H1 (cell line): ENCODE measurements around the gene CEACAM1. TPM values are rescaled to one million over a fixed set of nuclear protein-coding genes. Genes with fewer than 3 reads are reported as not detected.

Source experiments
- CTCF ChIA-PET: fragments of 300-600 bp; sonication (Branson Sonifier 250); formaldehyde crosslinking; loops from one replicate; lab custom pipeline; 2021; ENCODE audit not compliant: partially characterized antibody; lab: Charles Lee
- POLR2A ChIA-PET: fragments of 300-600 bp; sonication (Branson Sonifier 250); formaldehyde crosslinking; loops from one replicate; lab custom pipeline; 2021; ENCODE audit warnings: inconsistent platforms; ENCODE audit not compliant: partially characterized antibody; lab: Charles Lee
- DNase-seq, 2 experiments: peaks; one replicate each; pipeline versions ENCODE4 v3.0.0 to v3.0.0-alpha.2; 2010 to 2022; ENCODE audit warnings: low spot score in 2 of 2, low read depth in 1 of 2, mixed read lengths in 1 of 2
- FAIRE-seq: peaks from 2 replicates; lab custom pipeline; 2011; peaks lifted over from hg19 to GRCh38; lab: Jason Lieb, UNC
- H2AFZ ChIP-seq: 2 replicates; pipeline ENCODE4 v1.8.1; 2012; ENCODE audit warnings: low read length, inconsistent platforms
- H2AK5ac ChIP-seq: 2 replicates; pipeline ENCODE4 v1.6.1; 2013; ENCODE audit warnings: low read depth, low read length
- H2BK120ac ChIP-seq: replicated peaks from 2 replicates; pipeline ENCODE3; 2013; ENCODE audit warnings: low read depth, low read length, inconsistent platforms
- H2BK12ac ChIP-seq: 2 replicates; pipeline ENCODE4 v1.6.1; 2013; ENCODE audit warnings: low read depth, low read length
- H2BK15ac ChIP-seq: 2 replicates; pipeline ENCODE4 v1.6.1; 2013; ENCODE audit warnings: low read length
- H2BK20ac ChIP-seq: 2 replicates; pipeline ENCODE4 v1.6.1; 2013; ENCODE audit warnings: low read length
- H2BK5ac ChIP-seq: 2 replicates; pipeline ENCODE4 v1.6.1; 2013; ENCODE audit warnings: low read depth, low read length
- H3K14ac ChIP-seq: 2 replicates; pipeline ENCODE4 v1.6.1; 2013; ENCODE audit warnings: inconsistent platforms; ENCODE audit not compliant: insufficient read length
- H3K18ac ChIP-seq: 2 replicates; pipeline ENCODE4 v1.6.1; 2013; ENCODE audit warnings: low read length; ENCODE audit errors: extremely low read depth
- H3K23ac ChIP-seq: 2 replicates; pipeline ENCODE4 v1.6.1; 2013; ENCODE audit warnings: inconsistent platforms; ENCODE audit not compliant: insufficient read length
- H3K23me2 ChIP-seq: 2 replicates; pipeline ENCODE4 v1.6.1; 2013; ENCODE audit warnings: low read depth, low read length
- H3K27ac ChIP-seq: 2 replicates; pipeline ENCODE4 v1.6.1; 2011; ENCODE audit warnings: low read depth, low read length, inconsistent platforms
- H3K27me3 ChIP-seq, 4 experiments: replicated peaks in 1 of 4; 1 replicate in 1 of 4; 2 replicates in 3 of 4; pipeline versions ENCODE4 v1.6.1 to v1.8.1; 2011 to 2013; ENCODE audit warnings: low read length in 3 of 4, mild to moderate bottlenecking in 3 of 4, inconsistent platforms in 2 of 4, mixed read lengths in 2 of 4, moderate library complexity in 1 of 4; ENCODE audit not compliant: control insufficient read depth in 3 of 4, insufficient read depth in 3 of 4; ENCODE audit errors: extremely low read depth in 1 of 4
- H3K36me3 ChIP-seq, 4 experiments: 2 replicates each; pipeline versions ENCODE4 v1.6.1 to v1.8.1; 2011 to 2013; ENCODE audit warnings: mild to moderate bottlenecking in 4 of 4, low read length in 3 of 4, moderate library complexity in 2 of 4, control low read depth in 1 of 4, inconsistent platforms in 1 of 4; ENCODE audit not compliant: insufficient read depth in 4 of 4, control insufficient read depth in 2 of 4
- H3K4ac ChIP-seq: replicated peaks from 2 replicates; pipeline ENCODE3; 2013; ENCODE audit warnings: low read length, low read depth, mixed read lengths, inconsistent platforms; ENCODE audit not compliant: insufficient read length
- H3K4me1 ChIP-seq, 4 experiments: replicated peaks in 1 of 4; 1 replicate in 1 of 4; 2 replicates in 3 of 4; pipeline versions ENCODE4 v1.6.1 to v1.8.1; 2011 to 2013; ENCODE audit warnings: low read length in 3 of 4, inconsistent platforms in 2 of 4, mixed read lengths in 1 of 4; ENCODE audit not compliant: insufficient read depth in 4 of 4, control insufficient read depth in 3 of 4
- H3K4me2 ChIP-seq, 2 experiments: 2 replicates each; pipeline versions ENCODE4 v1.6.1 to v1.8.1; 2011 to 2013; ENCODE audit warnings: low read depth in 2 of 2, low read length in 2 of 2, control low read depth in 1 of 2, inconsistent platforms in 1 of 2, mild to moderate bottlenecking in 1 of 2; ENCODE audit not compliant: insufficient read depth in 1 of 2
- H3K4me3 ChIP-seq, 4 experiments: fragments of 200-600, 300-600 bp in 1 of 4; sonication (generic), shearing (Covaris generic), sonication (Bioruptor Twin) in 1 of 4; 2 replicates each; pipeline versions ENCODE4 v1.5.1 to v1.8.1; 2011 to 2016; ENCODE audit warnings: low read length in 4 of 4, low read depth in 3 of 4, control low read depth in 2 of 4, inconsistent platforms in 2 of 4, mild to moderate bottlenecking in 2 of 4, mixed read lengths in 1 of 4, moderate library complexity in 1 of 4; ENCODE audit not compliant: insufficient read depth in 2 of 4; ENCODE audit errors: extremely low read depth in 1 of 4
- H3K56ac ChIP-seq: replicated peaks from 2 replicates; pipeline ENCODE3; 2013; ENCODE audit warnings: low read depth, mild to moderate bottlenecking, mixed read lengths, low read length, inconsistent platforms; ENCODE audit not compliant: insufficient read length
- H3K79me1 ChIP-seq: 2 replicates; pipeline ENCODE4 v1.6.1; 2013; ENCODE audit warnings: low read depth, low read length, control low read depth
- H3K79me2 ChIP-seq, 2 experiments: 2 replicates each; pipeline versions ENCODE4 v1.6.1 to v1.8.1; 2012 to 2013; ENCODE audit warnings: low read length in 2 of 2, mild to moderate bottlenecking in 2 of 2, inconsistent platforms in 1 of 2; ENCODE audit not compliant: insufficient read depth in 2 of 2, control insufficient read depth in 1 of 2
- H3K9ac ChIP-seq, 4 experiments: replicated peaks in 1 of 4; 1 replicate in 1 of 4; 2 replicates in 3 of 4; pipeline versions ENCODE4 v1.6.1 to v1.8.1; 2011 to 2013; ENCODE audit warnings: low read depth in 3 of 4, low read length in 3 of 4, control low read depth in 2 of 4, mild to moderate bottlenecking in 2 of 4, moderate library complexity in 2 of 4, inconsistent platforms in 1 of 4; ENCODE audit errors: extremely low read depth in 1 of 4
- H3K9me3 ChIP-seq, 2 experiments: 2 replicates each; pipeline versions ENCODE4 v1.6.1 to v1.8.1; 2012 to 2013; ENCODE audit warnings: mild to moderate bottlenecking in 2 of 2, moderate library complexity in 2 of 2, control low read depth in 1 of 2, inconsistent platforms in 1 of 2, low read depth in 1 of 2, low read length in 1 of 2, mixed read lengths in 1 of 2; ENCODE audit not compliant: insufficient read depth in 2 of 2
- H4K20me1 ChIP-seq, 2 experiments: replicated peaks in 1 of 2; 2 replicates each; pipeline versions ENCODE3 to v1.8.1; 2011 to 2013; ENCODE audit warnings: inconsistent platforms in 2 of 2, low read length in 2 of 2, mild to moderate bottlenecking in 1 of 2; ENCODE audit not compliant: insufficient read depth in 2 of 2, control insufficient read depth in 1 of 2
- H4K5ac ChIP-seq: 2 replicates; pipeline ENCODE4 v1.6.1; 2013; ENCODE audit warnings: low read length, low read depth, mixed read lengths, inconsistent platforms; ENCODE audit not compliant: insufficient read length
- H4K8ac ChIP-seq: 2 replicates; pipeline ENCODE4 v1.8.0; 2013; ENCODE audit warnings: mild to moderate bottlenecking, moderate library complexity, low read length, inconsistent platforms; ENCODE audit not compliant: insufficient read depth; ENCODE audit errors: extremely low read depth
- H4K91ac ChIP-seq: replicated peaks from 2 replicates; pipeline ENCODE3; 2013; ENCODE audit warnings: low read length, mixed read lengths, inconsistent platforms; ENCODE audit not compliant: insufficient read length
- ASH2L ChIP-seq: fragments of 200-600, 300-600 bp; sonication (generic); IDR thresholded peaks from one replicate; pipeline ENCODE4 v1.7.1; 2017; ENCODE audit warnings: low read length
- CBX5 ChIP-seq: fragments of 300-800, 300-1000 bp; sonication (generic); IDR thresholded peaks from 2 replicates; pipeline ENCODE4 v1.7.1; 2016; ENCODE audit warnings: antibody characterized with exemption, low read length, low read depth
- CEBPB ChIP-seq: IDR thresholded peaks from 2 replicates; pipeline ENCODE4 v1.6.1; 2012; ENCODE audit warnings: low read depth, low read length
- CHD2 ChIP-seq: IDR thresholded peaks from 2 replicates; pipeline ENCODE4 v1.6.1; 2012; ENCODE audit warnings: low read length, improper control_type of control experiment
- E2F6 ChIP-seq: IDR thresholded peaks from 2 replicates; pipeline ENCODE4 v1.6.1; 2012; ENCODE audit warnings: inconsistent platforms
- FOSL1 ChIP-seq: IDR thresholded peaks from 2 replicates; pipeline ENCODE4 v1.6.1; 2011; ENCODE audit warnings: mild to moderate bottlenecking, low read depth, low read length, moderate library complexity; ENCODE audit not compliant: insufficient read depth
- KDM1A ChIP-seq: fragments of 200-600, 300-600 bp; sonication (generic); IDR thresholded peaks from 2 replicates; pipeline ENCODE4 v1.7.1; 2016; ENCODE audit warnings: mild to moderate bottlenecking, low read length, borderline replicate concordance
- SIX5 ChIP-seq: IDR thresholded peaks from 2 replicates; pipeline ENCODE4 v1.6.1; 2011; ENCODE audit warnings: mild to moderate bottlenecking, low read depth, low read length
- SP1 ChIP-seq: IDR thresholded peaks from 2 replicates; pipeline ENCODE4 v1.6.1; 2011; ENCODE audit warnings: low read depth, low read length
- SP2 ChIP-seq: IDR thresholded peaks from 2 replicates; pipeline ENCODE4 v1.6.1; 2012; ENCODE audit warnings: mild to moderate bottlenecking, low read length, inconsistent platforms
- TCF12 ChIP-seq: IDR thresholded peaks from 2 replicates; pipeline ENCODE4 v1.6.1; 2011; ENCODE audit warnings: low read depth, mild to moderate bottlenecking, low read length
- TEAD4 ChIP-seq: IDR thresholded peaks from 2 replicates; pipeline ENCODE4 v1.6.1; 2012; ENCODE audit warnings: low read depth, low read length, inconsistent platforms, mixed read lengths
- USF2 ChIP-seq: IDR thresholded peaks from 2 replicates; pipeline ENCODE4 v1.6.1; 2011; ENCODE audit warnings: low read length, improper control_type of control experiment
- WGBS, 2 experiments: shearing (Covaris generic) in 1 of 2; methylation state at CpG; one replicate each; pipeline versions ENCODE4 v1.1.6 to v1.1.7; 2013 to 2015; ENCODE audit warnings: low lambda C conversion rate in 2 of 2, mixed read lengths in 2 of 2, inconsistent platforms in 1 of 2, low coverage in 1 of 2, missing lambda C conversion rate in 1 of 2; ENCODE audit not compliant: insufficient replicate concordance in 2 of 2, insufficient coverage in 1 of 2, insufficient read length in 1 of 2; ENCODE audit errors: extremely low coverage in 1 of 2, missing lambda C conversion rate in 1 of 2; 5-methylcytosine and 5-hydroxymethylcytosine counted together
- polyA plus RNA-seq, 7 experiments: library from polyadenylated mRNA; depleted of rRNA in 3 of 7; stranded (reverse) in 5 of 7; unstranded in 2 of 7; fragments of >200 nt in 5 of 7; fragments of 200-250 nt in 2 of 7; gene quantifications; 1 replicate in 5 of 7; 2 replicates in 1 of 7; 4 replicates in 1 of 7; pipeline versions ENCODE4 v1.2.1 to v1.2.3, GENCODE V29; 2011 to 2013; ENCODE audit warnings: missing spikeins in 2 of 7, mixed read lengths in 2 of 7
- total RNA-seq: library from RNA; stranded (reverse); fragmentation: NEBNext Ultra II Directional; extraction: Animal tissue kit (Norgen Biotek cat#: 25700); gene quantifications from 2 replicates; pipeline ENCODE4 v1.2.1, GENCODE V29; 2021

CEACAM1 gene
- total and polyA plus RNA-seq, 2 of the 8 experiments (the other 6 are each of a cell fraction or from before 2014, with no cell fraction given) = 1.8 to 3.6 TPM

GRCh38 chr19:42531313-42531712 lies 3.0 kb upstream of the CEACAM1 start:
- no peak overlapping the region for H3K14ac ChIP-seq
- H4K5ac ChIP-seq = no peak overlapping the region
- no peak overlapping the region for H3K27ac ChIP-seq
- no peaks in the 10 kb centered on the region for H3K23me2 ChIP-seq
- no peaks in the 10 kb centered on the region for H4K20me1 ChIP-seq
- 100% methylated on average over 3 of the region's 3 CpGs; no CpG with 5 or more reads in 1 of the 2 experiments for WGBS, 2 experiments
- H3K4me1 ChIP-seq = peaks cover 0 to 11% (median 7%) of the 10 kb centered on the region in 4 experiments; a peak in 5 of 7 replicates
- H2AFZ ChIP-seq = no peak overlapping the region
- no peaks in the 10 kb centered on the region; a peak in 1 of 7 replicates for H3K27me3 ChIP-seq
- H3K36me3 ChIP-seq = no peaks in the 10 kb centered on the region
- POLR2A ChIA-PET = interaction anchor here (0.7 kb wide), 1 partner anchor 56 kb away, joined by 3 read pairs; no protein-coding TSS in a partner anchor
- H3K79me2 ChIP-seq = no peaks in the 10 kb centered on the region
- no peak overlapping the region for H3K4me3 ChIP-seq
- no peak overlapping the region for H3K56ac ChIP-seq
- CTCF ChIA-PET = interaction anchor here (0.7 to 13.5 kb wide), 15 partner anchors 8 to 170 kb away, joined by 3 to 182 read pairs (median 8); partner anchors contain the start of gene CXCL17
- DNase-seq (peak in 1 of 2 experiments; percentile 38), FAIRE-seq (no peak)
- H2BK20ac ChIP-seq = 0 out of 2 replicates have a peak overlapping the region, but pooled peaks have one; percentile 24
- no peaks in the 10 kb centered on the region for H3K79me1 ChIP-seq
- no peak overlapping the region for H3K4ac ChIP-seq
- H2AK5ac ChIP-seq = no peak overlapping the region
- H2BK12ac ChIP-seq = 0 out of 2 replicates have a peak overlapping the region, but pooled peaks have one; percentile 13
- no peak overlapping the region for H3K9ac ChIP-seq
- H3K18ac ChIP-seq = no peak overlapping the region
- no peak overlapping the region for H4K8ac ChIP-seq
- H4K91ac ChIP-seq = no peak overlapping the region
- no peak overlapping the region for H2BK15ac ChIP-seq
- no peaks in the 10 kb centered on the region for H3K9me3 ChIP-seq
- H2BK120ac ChIP-seq = no peak overlapping the region
- no peak overlapping the region for H3K4me2 ChIP-seq
- no peak overlapping the region for H2BK5ac ChIP-seq
- no peak overlapping the region for H3K23ac ChIP-seq
- TF ChIP-seq CHD2 (no peak), FOSL1 (no peak), SIX5 (no peak), USF2 (no peak), KDM1A (no peak), TEAD4 (no peak), ASH2L (no peak), E2F6 (no peak), CEBPB (no peak), SP2 (no peak), SP1 (no peak), TCF12 (no peak), CBX5 (no peak)
